ENCODE data around the gene EEF1AKMT2. TPM values are rescaled to one million over a fixed set of nuclear protein-coding genes. Genes with fewer than 3 reads are reported as not detected.

EEF1AKMT2 gene
- total and polyA plus RNA-seq, 2 of the 13 experiments (the other 11 are each of a cell fraction or from before 2014, with no cell fraction given): 11.3 to 19.3 TPM

- TF ChIP-seq RARA (CRISPR knock-in tag; IDR thresholded peaks at IDR 0.05) (peak; percentile 45; the same call in 1 of the 2 replicates), YY1 (IDR thresholded peaks at IDR 0.05; ENCODE audit: insufficient read depth, insufficient replicate concordance, low read depth, low read length) (peak; percentile 16), ZNF510 (CRISPR knock-in tag; IDR thresholded peaks at IDR 0.05; ENCODE audit: low read depth) (no peak), ZBTB14 (CRISPR knock-in tag; IDR thresholded peaks at IDR 0.05) (peak; percentile 85), SOX5 (CRISPR knock-in tag; IDR thresholded peaks at IDR 0.05; ENCODE audit: borderline replicate concordance) (peak; percentile 75; the same call in 1 of the 2 replicates), NONO (IDR thresholded peaks at IDR 0.05) (no peak), NONO (CRISPR knock-in tag; conservative IDR thresholded peaks at IDR 0.05) (0 out of 2 replicates have a peak, but pooled peaks have one; percentile 30), ELF1 (CRISPR knock-in tag; IDR thresholded peaks at IDR 0.05) (peak; percentile 80), LCORL (IDR thresholded peaks at IDR 0.05) (no peak), LCORL (CRISPR knock-in tag; IDR thresholded peaks at IDR 0.05) (0 out of 2 replicates have a peak, but pooled peaks have one; percentile 18), PBX2 (CRISPR knock-in tag; IDR thresholded peaks at IDR 0.05) (no peak), ZNF660 (CRISPR knock-in tag; IDR thresholded peaks at IDR 0.05; ENCODE audit: borderline replicate concordance, low read depth) (no peak), ZNF883 (CRISPR knock-in tag; IDR thresholded peaks at IDR 0.05; ENCODE audit: not compliant biosample characterization) (no peak), MTF2 (CRISPR knock-in tag; IDR thresholded peaks at IDR 0.05; ENCODE audit: borderline replicate concordance) (no peak), HNRNPLL (IDR thresholded peaks at IDR 0.05; ENCODE audit: low read depth, low read length, poor library complexity, severe bottlenecking) (peak; percentile 30), BCL6 (CRISPR knock-in tag; IDR thresholded peaks at IDR 0.05) (peak; percentile 24), ZNF101 (CRISPR knock-in tag; IDR thresholded peaks at IDR 0.05; ENCODE audit: borderline replicate concordance, low read depth) (no peak), MIXL1 (CRISPR knock-in tag; IDR thresholded peaks at IDR 0.05) (0 out of 2 replicates have a peak, but pooled peaks have one; percentile 24), ZBTB10 (CRISPR knock-in tag; IDR thresholded peaks at IDR 0.05; ENCODE audit: borderline replicate concordance) (no peak), FOXP1 (IDR thresholded peaks at IDR 0.05) (no peak), FOXP1 (CRISPR knock-in tag; IDR thresholded peaks at IDR 0.05) (peak; percentile 55), CREM (IDR thresholded peaks at IDR 0.05) (peak; percentile 37; the same call in 1 of the 2 replicates), CREM (CRISPR knock-in tag; IDR thresholded peaks at IDR 0.05) (no peak), ARNT2 (CRISPR knock-in tag; IDR thresholded peaks at IDR 0.05; ENCODE audit: low read depth) (no peak), HMG20A (CRISPR knock-in tag; IDR thresholded peaks at IDR 0.05; ENCODE audit: borderline replicate concordance) (0 out of 2 replicates have a peak, but pooled peaks have one; percentile 34), ZNF672 (CRISPR knock-in tag; IDR thresholded peaks at IDR 0.05) (no peak), KLF16 (CRISPR knock-in tag; IDR thresholded peaks at IDR 0.05) (0 out of 4 replicates have a peak, but pooled peaks of 1 of the 2 experiments have one; percentile 19)
These were observed 47.3 kb downstream of the EEF1AKMT2 start, which contains the start of gene FAM53B (continued) for GRCh38 chr10:124744102-124745050.
